Measurements from ENCODE around the gene ANO1.

Gene ANO1

DNA sequence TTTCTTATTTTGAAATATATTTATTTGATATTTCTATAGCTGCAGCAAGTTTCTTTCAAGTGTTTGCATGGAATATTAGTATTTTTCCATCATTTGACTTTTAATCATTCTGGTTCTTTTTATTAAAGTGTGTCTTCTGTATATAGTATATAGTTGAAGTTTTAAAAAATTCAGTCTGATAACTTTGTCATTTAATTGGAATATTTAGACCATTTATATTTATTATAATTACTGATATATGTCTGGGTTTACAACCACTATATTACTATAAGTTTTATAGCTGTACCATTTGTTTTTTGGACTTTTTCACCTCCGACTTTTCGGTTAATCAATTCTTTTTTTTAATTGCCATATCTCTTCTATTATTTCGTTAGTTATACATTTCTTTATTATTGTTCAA is 22.7 kb upstream of the ANO1 start:
- H3K27ac ChIP-seq = no peak overlapping the region
- TF ChIP-seq, protein P1, sequence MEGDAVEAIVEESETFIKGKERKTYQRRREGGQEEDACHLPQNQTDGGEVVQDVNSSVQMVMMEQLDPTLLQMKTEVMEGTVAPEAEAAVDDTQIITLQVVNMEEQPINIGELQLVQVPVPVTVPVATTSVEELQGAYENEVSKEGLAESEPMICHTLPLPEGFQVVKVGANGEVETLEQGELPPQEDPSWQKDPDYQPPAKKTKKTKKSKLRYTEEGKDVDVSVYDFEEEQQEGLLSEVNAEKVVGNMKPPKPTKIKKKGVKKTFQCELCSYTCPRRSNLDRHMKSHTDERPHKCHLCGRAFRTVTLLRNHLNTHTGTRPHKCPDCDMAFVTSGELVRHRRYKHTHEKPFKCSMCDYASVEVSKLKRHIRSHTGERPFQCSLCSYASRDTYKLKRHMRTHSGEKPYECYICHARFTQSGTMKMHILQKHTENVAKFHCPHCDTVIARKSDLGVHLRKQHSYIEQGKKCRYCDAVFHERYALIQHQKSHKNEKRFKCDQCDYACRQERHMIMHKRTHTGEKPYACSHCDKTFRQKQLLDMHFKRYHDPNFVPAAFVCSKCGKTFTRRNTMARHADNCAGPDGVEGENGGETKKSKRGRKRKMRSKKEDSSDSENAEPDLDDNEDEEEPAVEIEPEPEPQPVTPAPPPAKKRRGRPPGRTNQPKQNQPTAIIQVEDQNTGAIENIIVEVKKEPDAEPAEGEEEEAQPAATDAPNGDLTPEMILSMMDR (conservative IDR thresholded peaks at IDR 0.05) = no peak

DNA sequence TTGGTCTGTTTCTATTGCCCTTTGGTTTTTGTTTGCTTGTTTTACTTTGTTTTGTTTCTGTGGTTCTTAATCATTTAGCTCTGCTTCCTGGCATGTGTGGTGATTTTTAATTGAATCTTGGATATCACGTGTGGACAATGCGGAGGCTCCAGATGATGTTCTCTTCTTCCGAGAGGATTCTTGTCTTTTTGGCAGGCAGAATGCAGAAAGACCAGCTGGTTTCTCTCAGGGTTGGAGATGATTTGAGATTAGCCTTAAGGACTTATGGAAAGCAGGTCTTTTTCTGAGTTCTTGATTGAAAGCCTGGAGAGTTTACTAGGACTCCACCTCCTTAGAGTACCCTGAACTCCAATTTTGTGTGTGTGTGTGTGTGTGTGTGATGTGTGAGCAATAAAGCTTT is 21.0 kb upstream of the ANO1 start:
- TF ChIP-seq, protein P1 (conservative IDR thresholded peaks at IDR 0.05) = no peak

DNA sequence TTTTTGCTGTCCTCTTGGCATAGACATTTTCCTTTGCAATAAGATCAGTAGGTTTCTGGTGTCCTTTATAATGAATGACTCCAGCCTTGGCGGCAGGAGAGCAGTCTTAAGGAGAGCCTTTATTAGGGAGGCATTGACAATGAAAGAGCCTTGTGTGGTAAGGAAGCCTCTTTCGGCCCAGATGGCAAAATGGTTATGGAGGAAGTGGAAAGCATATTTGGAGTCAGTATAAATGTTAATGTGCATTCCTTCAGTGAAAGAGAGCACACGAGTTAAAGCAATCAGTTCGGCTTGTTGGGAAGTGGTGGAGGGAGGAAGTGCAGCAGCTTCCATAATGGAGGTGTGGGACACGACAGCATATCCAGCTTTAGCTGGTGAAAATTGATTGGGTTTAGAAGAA is 18.1 kb upstream of the ANO1 start:
- H3K27ac ChIP-seq = no peak overlapping the region
- TF ChIP-seq, protein P1 (conservative IDR thresholded peaks at IDR 0.05) = no peak

More for the DNA sequence above, 21.0 kb upstream of the ANO1 start:
- H3K27ac ChIP-seq = no peak overlapping the region

DNA sequence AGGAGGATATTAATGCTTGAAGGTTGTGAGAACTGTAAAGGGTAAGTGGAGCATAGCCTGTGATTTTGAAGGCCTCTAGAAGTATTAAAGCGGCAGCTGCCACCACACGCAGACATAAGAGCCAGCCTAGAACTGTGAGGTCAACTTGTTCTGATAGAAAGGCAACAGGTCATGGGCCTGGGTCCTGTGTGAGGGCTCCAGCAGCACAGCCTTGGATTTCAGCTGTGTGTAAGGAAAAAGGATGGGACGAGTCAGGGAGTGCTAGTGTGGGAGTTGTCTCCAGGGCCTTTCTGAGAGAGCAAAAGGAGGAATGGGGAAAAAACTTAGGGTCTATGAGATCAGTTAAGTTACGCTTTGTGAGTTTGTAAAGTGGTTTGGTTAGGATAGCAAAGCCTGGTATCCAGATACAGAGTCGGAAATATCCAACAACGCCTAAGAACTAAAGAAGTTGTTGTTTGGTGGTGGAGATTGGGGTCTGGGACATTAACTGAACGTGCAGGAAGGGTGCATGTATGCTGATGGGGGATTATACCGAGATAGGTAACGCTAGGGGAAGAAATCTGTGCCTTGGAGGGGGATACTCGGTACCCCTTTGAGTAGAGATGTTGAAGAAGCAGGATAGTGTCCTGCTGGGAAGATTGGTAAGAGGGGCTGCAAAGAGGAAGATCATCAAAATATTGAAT is 17.4 kb upstream of the ANO1 start:
- TF ChIP-seq, protein P1 (conservative IDR thresholded peaks at IDR 0.05) = no peak
- H3K27ac ChIP-seq = no peak overlapping the region

DNA sequence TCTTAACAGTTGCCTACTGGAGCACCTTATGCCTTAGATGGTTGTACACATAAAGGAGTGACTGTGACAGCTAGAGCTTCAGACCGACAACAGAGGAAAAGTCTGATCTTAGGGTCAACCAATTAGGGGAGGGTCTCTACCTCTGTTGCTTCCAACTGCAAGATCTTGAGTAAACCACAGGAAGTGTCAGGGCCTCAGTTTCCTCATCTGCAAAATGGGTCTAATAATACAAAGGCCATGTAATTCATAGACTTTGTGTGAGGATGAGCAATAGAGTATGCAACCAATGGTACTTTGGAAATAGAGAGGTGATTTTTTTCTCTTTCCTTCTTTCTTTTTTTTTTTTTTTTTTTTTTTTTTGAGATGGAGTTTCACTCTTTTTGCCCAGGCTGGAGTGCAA is 16.4 kb upstream of the ANO1 start:
- TF ChIP-seq, protein P1 (conservative IDR thresholded peaks at IDR 0.05) = no peak

DNA sequence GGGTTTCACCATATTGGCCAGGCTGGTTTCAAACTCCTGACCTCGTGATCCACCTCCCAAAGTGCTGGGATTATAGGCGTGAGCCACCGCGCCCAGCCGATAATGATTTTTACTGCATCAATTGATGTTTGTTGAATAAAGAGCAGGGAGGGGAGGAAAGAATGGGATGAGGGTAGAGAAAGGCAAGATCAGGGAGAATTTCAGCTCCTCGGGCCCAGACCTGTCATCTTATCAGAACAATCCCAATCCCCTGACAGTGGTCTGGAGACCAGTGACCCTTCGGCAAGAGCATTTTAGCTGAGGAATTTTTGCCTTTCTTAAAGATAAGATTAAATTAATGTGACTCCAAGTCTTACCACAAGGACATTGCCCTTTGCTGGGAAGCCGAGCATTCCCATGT is 15.0 kb upstream of the ANO1 start:
- TF ChIP-seq, protein P1 (conservative IDR thresholded peaks at IDR 0.05) = no peak
- no peak overlapping the region for H3K27ac ChIP-seq

More for the DNA sequence above, 16.4 kb upstream of the ANO1 start:
- no peak overlapping the region for H3K27ac ChIP-seq

DNA sequence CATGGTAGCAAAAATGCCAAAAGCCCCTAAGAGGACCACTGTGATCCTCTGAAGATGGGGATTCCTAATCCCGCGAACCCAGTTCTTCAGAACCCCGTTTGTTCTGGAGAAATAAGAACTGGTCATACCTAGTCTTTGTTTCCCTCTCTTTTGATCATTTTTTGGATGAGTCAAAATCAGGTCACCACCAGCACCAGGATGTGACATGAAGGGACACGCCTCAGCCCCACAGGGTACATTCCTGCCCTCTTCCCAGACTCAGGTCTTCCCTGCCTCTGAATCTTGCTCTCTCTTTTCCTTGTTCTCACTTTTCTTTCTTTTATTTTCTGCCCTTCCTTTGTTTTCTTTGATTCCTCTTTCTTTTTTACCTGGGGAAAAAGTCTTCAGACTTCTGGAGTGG is 14.6 kb upstream of the ANO1 start:
- TF ChIP-seq, protein P1 (conservative IDR thresholded peaks at IDR 0.05) = no peak

More for the DNA sequence above, 14.6 kb upstream of the ANO1 start:
- no peak overlapping the region for H3K27ac ChIP-seq

All from VCaP (cell line).